DLD1 (cell line): ENCODE results near the gene CCDC69.
"Not testable (repeated sequence)": the region's sequence is repeated elsewhere in the genome, so short reads cannot be mapped to it uniquely, and the experiment has no call there.

ENCODE experiments used
- in situ Hi-C: cut with HindIII; loops from 2 replicates; pipeline ENCODE4 v1.10.0; 2017; ENCODE audit warnings: low sequenced_read_pairs

Gene CCDC69

GRCh38 chr5:151196556-151197290 is 27.2 kb downstream of the CCDC69 start:
- in situ Hi-C loops, result no loop called here

DNA sequence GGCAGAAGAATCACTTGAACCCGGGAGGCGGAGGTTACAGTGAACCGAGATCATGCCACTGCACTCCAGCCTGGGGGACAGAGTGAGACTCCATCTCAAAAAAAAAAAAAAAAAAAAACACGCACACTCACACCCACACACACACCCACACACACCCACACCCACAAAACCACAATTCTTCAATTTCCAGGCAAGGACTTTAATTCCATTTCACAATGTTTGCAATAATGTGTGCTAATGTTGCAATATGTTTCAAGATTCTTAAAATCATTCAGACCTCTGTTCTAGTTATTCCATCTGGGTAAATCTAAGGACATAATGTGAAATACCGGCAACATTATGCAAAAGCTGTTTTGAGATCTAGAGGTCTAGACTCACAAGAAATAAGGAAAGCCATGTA is 28.3 kb downstream of the CCDC69 start:
- in situ Hi-C loops, result no loop called here

DNA sequence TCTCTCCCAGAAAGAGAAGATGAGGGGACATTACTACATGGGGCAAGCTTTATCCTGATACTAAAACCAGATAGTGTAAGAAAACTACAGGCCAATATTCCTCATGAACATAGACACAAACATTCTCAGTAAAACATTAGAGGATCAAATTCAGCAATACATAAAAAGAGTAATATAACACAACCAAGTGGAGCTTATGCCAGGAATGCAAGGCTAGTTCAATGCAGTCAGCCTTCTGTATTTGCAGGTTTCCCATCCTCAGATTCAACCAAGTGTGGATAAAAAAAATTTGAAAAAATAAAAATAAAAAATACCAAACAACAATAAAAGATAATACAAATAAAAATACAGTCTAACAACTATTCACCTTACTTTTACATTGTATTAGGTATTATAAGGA is 31.3 kb downstream of the CCDC69 start:
- in situ Hi-C loops, result no loop called here

- in situ Hi-C loops, result no loop called here
Measured at GRCh38 chr5:151191661-151192060, 32.2 kb downstream of the CCDC69 start.

DNA sequence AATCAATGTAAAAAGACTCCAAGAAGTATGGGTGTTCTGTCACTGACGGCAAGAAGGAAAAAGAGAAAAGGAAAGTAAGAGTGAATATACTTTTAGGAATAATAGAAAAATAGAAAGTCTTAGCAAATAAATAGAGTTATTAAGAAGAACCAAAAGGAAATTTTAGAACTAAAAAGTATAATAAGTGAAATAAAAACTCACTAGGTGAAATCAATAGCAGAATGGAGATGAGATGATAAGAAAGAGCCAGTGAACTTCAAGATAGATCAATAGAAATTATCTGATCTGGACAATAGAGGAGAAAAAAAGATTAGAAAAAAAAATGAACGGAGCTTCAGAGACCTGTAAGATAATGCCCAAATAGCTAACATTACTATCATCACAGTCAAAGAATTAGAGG is 34.7 kb downstream of the CCDC69 start:
- in situ Hi-C loops, result no loop called here

- in situ Hi-C loops, result no loop called here
Measured at GRCh38 chr5:151186538-151186937, 37.4 kb downstream of the CCDC69 start.

- in situ Hi-C loops, result no loop called here
Measured at GRCh38 chr5:151186052-151186451, 37.8 kb downstream of the CCDC69 start.

- in situ Hi-C loops, result no loop called here
Measured at GRCh38 chr5:151184316-151185042, 39.4 kb downstream of the CCDC69 start.

GRCh38 chr5:151183456-151184245 is 40.2 kb downstream of the CCDC69 start:
- in situ Hi-C loops, result no loop called here

DNA sequence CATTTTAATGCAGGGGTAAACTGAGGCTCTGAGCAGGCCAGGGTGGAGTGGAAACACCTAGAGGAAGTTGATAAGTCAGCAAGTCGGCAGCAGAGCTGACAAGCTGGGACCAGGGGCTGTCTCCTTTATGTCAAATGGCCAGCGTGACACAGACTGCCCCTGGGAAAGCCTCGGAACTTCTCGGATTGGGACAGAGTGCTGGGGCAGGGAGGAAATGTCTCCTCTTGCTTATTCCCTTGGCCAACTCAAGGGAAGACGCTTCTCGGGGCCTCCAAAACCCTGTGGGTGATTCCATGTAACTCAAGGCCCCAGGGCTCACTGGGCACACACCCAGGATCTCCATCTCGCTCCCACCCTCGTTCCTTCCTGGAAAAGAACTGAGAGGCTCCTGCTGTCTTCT is 40.9 kb downstream of the CCDC69 start:
- in situ Hi-C loops, result no loop called here

GRCh38 chr5:151182524-151182900 is 41.4 kb downstream of the CCDC69 start:
- in situ Hi-C loops, result no loop called here

GRCh38 chr5:151181818-151182523 is 41.9 kb downstream of the CCDC69 start:
- in situ Hi-C loops, result no loop called here

- in situ Hi-C loops, result no loop called here
Measured at GRCh38 chr5:151180291-151180690, 43.6 kb downstream of the CCDC69 start.

DNA sequence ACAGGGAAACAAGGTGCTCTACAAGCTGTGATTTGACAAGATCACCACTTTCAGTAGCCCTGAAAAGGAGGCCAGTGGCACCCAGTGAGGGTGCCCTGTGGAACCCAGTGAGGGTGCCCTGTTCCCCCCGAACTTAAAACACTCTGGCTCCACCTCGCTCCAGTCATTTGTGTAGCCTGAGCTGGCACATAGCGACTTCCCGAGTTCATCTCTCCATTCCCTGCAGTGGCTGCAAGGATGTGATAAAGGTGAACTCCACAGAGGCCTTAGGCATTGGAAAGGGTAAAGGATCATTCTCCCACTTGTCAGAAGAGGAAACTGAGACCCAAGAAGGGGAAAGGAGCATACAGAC is 44.4 kb downstream of the CCDC69 start:
- in situ Hi-C loops, result no loop called here

DNA sequence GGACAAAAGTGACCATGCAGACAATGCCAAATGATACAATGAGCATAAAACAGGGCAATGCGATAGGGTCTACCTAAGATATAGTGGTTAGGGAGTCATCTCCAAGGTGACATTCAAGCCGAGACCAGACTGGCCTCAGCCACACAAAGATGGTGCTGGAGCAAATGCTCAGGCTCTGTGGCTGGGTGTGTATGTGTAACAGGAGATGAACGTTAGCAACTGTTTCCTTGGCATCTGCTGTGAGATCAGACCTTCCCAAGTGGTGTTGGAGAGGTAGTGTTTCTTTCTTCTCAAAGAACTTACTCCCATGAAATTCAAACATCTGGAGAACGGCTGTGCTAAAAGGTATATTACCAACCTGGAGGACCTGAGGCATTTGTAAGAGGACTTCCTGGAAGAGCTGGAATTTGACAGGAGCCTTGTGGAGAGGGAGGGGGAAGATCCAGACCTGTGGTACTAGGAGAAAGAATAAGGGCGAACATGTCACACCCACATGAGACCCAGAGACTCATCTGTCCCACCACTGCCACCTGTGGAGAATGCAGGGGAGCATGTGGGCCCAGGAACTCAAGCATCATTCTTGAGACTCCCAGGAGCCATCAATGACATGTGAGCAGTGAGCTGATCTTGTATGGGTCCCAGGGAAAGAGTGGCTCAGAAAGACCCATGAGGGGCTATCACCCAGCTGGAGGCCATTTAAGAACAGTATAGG is 45.0 kb downstream of the CCDC69 start:
- in situ Hi-C loops, result no loop called here

GRCh38 chr5:151178372-151178771 is 45.5 kb downstream of the CCDC69 start:
- in situ Hi-C loops, result no loop called here

- in situ Hi-C loops, result not testable (repeated sequence)
Measured at GRCh38 chr5:151176268-151176667, 47.6 kb downstream of the CCDC69 start.

- in situ Hi-C loops, result no loop called here
Measured at GRCh38 chr5:151174612-151175101, 49.2 kb downstream of the CCDC69 start.

DNA sequence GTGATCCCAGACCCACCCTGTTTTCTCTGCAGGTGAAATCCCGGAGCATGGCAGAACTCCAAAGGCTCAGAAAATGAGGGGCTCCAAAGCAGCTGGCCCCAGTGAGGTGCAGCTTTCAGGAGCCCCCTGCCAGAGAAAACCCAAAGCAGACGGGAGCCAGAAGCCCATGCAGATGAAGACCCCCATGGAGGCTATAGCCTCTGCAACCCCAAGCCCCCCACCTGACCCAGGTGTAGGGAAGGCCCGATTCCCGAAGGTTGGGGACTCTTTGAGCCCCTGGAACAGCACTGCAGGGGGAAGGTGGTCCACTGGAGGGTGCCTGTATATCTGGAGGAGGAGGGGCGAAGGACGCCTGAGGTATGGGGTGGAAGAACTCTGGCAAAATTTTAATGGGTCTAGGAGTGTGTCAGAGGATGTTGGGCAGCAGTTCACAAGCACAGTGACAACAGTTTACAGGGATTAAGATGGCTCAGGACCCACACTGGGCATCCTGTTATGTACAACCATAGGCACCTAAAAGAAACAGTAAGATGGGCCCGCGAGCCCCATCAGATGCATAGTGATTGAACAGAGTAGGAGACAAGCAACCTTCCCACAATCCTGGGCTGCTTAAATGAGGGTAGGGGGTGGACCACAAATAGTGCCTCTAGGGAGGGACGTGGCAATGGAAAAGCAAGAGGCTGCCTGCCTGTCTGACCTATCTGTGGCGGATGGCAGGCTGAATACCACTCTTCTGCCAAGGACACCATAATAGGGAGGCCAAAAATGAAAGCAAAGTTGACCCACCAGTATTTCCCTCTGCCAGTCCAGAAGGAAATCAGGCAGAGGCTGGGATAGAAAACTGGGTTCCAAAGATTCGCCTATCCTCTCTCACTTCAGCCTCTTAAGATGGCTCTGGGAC is 49.9 kb downstream of the CCDC69 start:
- in situ Hi-C loops, result no loop called here
